ENCODE results near the gene HSD17B2.

GRCh38 chr16:82119405-82119804, 84.4 kb downstream of the HSD17B2 start:
- TF ChIP-seq CTCF (conservative IDR thresholded peaks at IDR 0.05; ENCODE audit: low read length), result no peak
- no peak for TF ChIP-seq EZH2phosphoT487 (IDR thresholded peaks at IDR 0.05; ENCODE audit: borderline replicate concordance)

Data from Loucy (cell line).